Sigmoid colon (tissue), 7 donors: ENCODE measurements around the gene RPIA. TPM values are rescaled to one million over a fixed set of nuclear protein-coding genes. Genes with fewer than 3 reads are reported as not detected.
"Not testable (repeated sequence)": the region's sequence is repeated elsewhere in the genome, so short reads cannot be mapped to it uniquely, and the experiment has no call there.

Experiments
- DNase-seq: peaks from one replicate; pipeline ENCODE4 v3.0.0-alpha.2; 2019
- H3K27ac ChIP-seq, 4 donors: fragments of 200-600 bp; sonication (generic); one replicate each; pipeline ENCODE4 v1.5.1; 2016 to 2019; ENCODE audit warnings: mild to moderate bottlenecking in 1 of 4
- H3K27me3 ChIP-seq, 3 donors: fragments of 200-600 bp; sonication (generic); one replicate each; pipeline ENCODE4 v1.5.1; 2019; ENCODE audit warnings: mild to moderate bottlenecking in 1 of 3
- H3K36me3 ChIP-seq, 4 donors: fragments of 200-600 bp; sonication (generic); one replicate each; pipeline ENCODE4 v1.5.1; 2016 to 2019
- H3K4me1 ChIP-seq, 4 donors: fragments of 200-600 bp; sonication (generic); one replicate each; pipeline ENCODE4 v1.5.1; 2017 to 2019
- H3K4me3 ChIP-seq, 4 donors: fragments of 200-600 bp; sonication (generic); one replicate each; pipeline ENCODE4 v1.5.1; 2017 to 2019; ENCODE audit warnings: mild to moderate bottlenecking in 2 of 4, moderate library complexity in 1 of 4
- H3K9me3 ChIP-seq, 4 donors: fragments of 200-600 bp in 3 of 4; sonication (generic) in 3 of 4; one replicate each; pipeline versions ENCODE4 v1.5.1 to v1.6.1; 2013 to 2019
- CTCF ChIP-seq, 4 experiments: fragments of 450-650 bp in 3 of 4; fragments of 200-600 bp in 1 of 4; IDR thresholded peaks; one replicate each; pipeline ENCODE4 v1.5.1; 2016 to 2019; ENCODE audit warnings: antibody characterized with exemption in 4 of 4, mild to moderate bottlenecking in 3 of 4, moderate library complexity in 2 of 4
- EP300 ChIP-seq, 4 donors: sonication (generic); formaldehyde crosslinking; IDR thresholded peaks; one replicate each; pipeline ENCODE4 v1.6.1; 2017; ENCODE audit warnings: antibody characterized with exemption in 4 of 4
- POLR2A ChIP-seq, 2 donors: fragments of 450-650 bp; IDR thresholded peaks; one replicate each; pipeline ENCODE4 v1.6.1; 2016; ENCODE audit warnings: antibody characterized with exemption in 2 of 2, mild to moderate bottlenecking in 2 of 2, moderate library complexity in 2 of 2
- POLR2AphosphoS5 ChIP-seq, 4 donors: sonication (generic); formaldehyde crosslinking; IDR thresholded peaks; one replicate each; pipeline ENCODE4 v1.6.1; 2017; ENCODE audit warnings: antibody characterized with exemption in 4 of 4
- WGBS, 2 donors: extraction: QIAGEN DNeasy Blood & Tissue Kit; methylation state at CpG; one replicate each; pipeline ENCODE4 v1.1.7; 2013; 5-methylcytosine and 5-hydroxymethylcytosine counted together
- intact Hi-C: fragments of 100-400 bp; cut with DNase I; formaldehyde crosslinking; loops from one replicate; pipeline ENCODE4 v1.15.1; 2023
- polyA plus RNA-seq, 3 donors: library from polyadenylated mRNA; stranded (reverse); fragments of 200-250 nt; gene quantifications; one replicate each; pipeline ENCODE4 v1.2.3, GENCODE V29; 2013
- total RNA-seq, 4 donors: library from RNA; depleted of rRNA; stranded (reverse); fragments of >200 nt; gene quantifications; one replicate each; pipeline ENCODE4 v1.1.0, GENCODE V29; 2016
- donor health status: healthy with polysubstance abuse.
- donor health status: Bipolar disorder and iron deficiency.
- donor health status: healthy.

RPIA gene
- total and polyA plus RNA-seq, 7 donors = 1.1 to 38.3 (median 8.2) TPM

- Histone ChIP-seq H3K4me1 (no peaks in the 10 kb centered on the region), H3K27ac (no peak overlapping the region), H3K27me3 (no peaks in the 10 kb centered on the region), H3K9me3 (peaks cover 0 to 4% (median 2%) of the 10 kb centered on the region in 4 donors), H3K4me3 (no peak overlapping the region), H3K36me3 (peaks cover 0 to 60% (median 10%) of the 10 kb centered on the region in 4 donors)
- no peak for DNase-seq
- TF ChIP-seq POLR2A (IDR thresholded peaks at IDR 0.05) (no peak), EP300 (IDR thresholded peaks at IDR 0.05) (no peak), POLR2AphosphoS5 (IDR thresholded peaks at IDR 0.05) (no peak), CTCF (IDR thresholded peaks at IDR 0.05) (no peak)
- intact Hi-C loops = no loop called here
- WGBS, 2 donors = 80 to 90% methylated on average over 4 of the region's 4 CpGs
These were observed 62.5 kb downstream of the RPIA start for GRCh38 chr2:88753833-88754584.

GRCh38 chr2:88754585-88755320 is 63.3 kb downstream of the RPIA start:
- WGBS, 2 donors = 65 to 87% methylated on average over 6 of the region's 6 CpGs
- no peak for TF ChIP-seq POLR2AphosphoS5 (IDR thresholded peaks at IDR 0.05)
- no peak for TF ChIP-seq CTCF (IDR thresholded peaks at IDR 0.05)
- no peak for TF ChIP-seq POLR2A (IDR thresholded peaks at IDR 0.05)
- no peak for TF ChIP-seq EP300 (IDR thresholded peaks at IDR 0.05)
- no peaks in the 10 kb centered on the region for H3K4me1 ChIP-seq
- no peak overlapping the region for H3K27ac ChIP-seq
- intact Hi-C loops = no loop called here
- H3K4me3 ChIP-seq = no peak overlapping the region
- no peak for DNase-seq
- peaks cover 0 to 53% (median 10%) of the 10 kb centered on the region in 4 donors for H3K36me3 ChIP-seq
- H3K27me3 ChIP-seq = no peaks in the 10 kb centered on the region
- H3K9me3 ChIP-seq = peaks cover 0 to 4% (median 3%) of the 10 kb centered on the region in 4 donors

GRCh38 chr2:88755836-88756235 is 64.4 kb downstream of the RPIA start:
- WGBS, 2 donors = 94 to 95% methylated on average over 3 of the region's 3 CpGs
- intact Hi-C loops = no loop called here
- no peak overlapping the region for H3K27ac ChIP-seq
- H3K27me3 ChIP-seq = no peaks in the 10 kb centered on the region
- H3K36me3 ChIP-seq = peaks cover 0 to 42% (median 8%) of the 10 kb centered on the region in 4 donors
- H3K4me3 ChIP-seq = no peak overlapping the region
- H3K9me3 ChIP-seq = peaks cover 0 to 4% (median 3%) of the 10 kb centered on the region in 4 donors
- no peak for TF ChIP-seq CTCF (IDR thresholded peaks at IDR 0.05)
- no peaks in the 10 kb centered on the region for H3K4me1 ChIP-seq
- no peak for DNase-seq

GRCh38 chr2:88757025-88757424 is 65.6 kb downstream of the RPIA start:
- H3K27me3 ChIP-seq = no peaks in the 10 kb centered on the region
- no peak for TF ChIP-seq POLR2A (IDR thresholded peaks at IDR 0.05)
- TF ChIP-seq POLR2AphosphoS5 (IDR thresholded peaks at IDR 0.05) = no peak
- H3K4me3 ChIP-seq = no peak overlapping the region
- no peaks in the 10 kb centered on the region for H3K4me1 ChIP-seq
- no peak overlapping the region for H3K27ac ChIP-seq
- WGBS, 2 donors = 96 to 97% methylated on average over 8 of the region's 8 CpGs
- H3K9me3 ChIP-seq = peaks cover 0 to 4% (median 3%) of the 10 kb centered on the region in 4 donors
- H3K36me3 ChIP-seq = peaks cover 0 to 30% (median 0%) of the 10 kb centered on the region in 4 donors
- no peak for DNase-seq
- intact Hi-C loops = no loop called here

- WGBS, 2 donors = 89 to 96% methylated on average over 2 of the region's 2 CpGs
- H3K27me3 ChIP-seq, H3K4me1 ChIP-seq, H3K4me3 ChIP-seq, H3K9me3 ChIP-seq, DNase-seq, intact Hi-C loops, H3K27ac ChIP-seq: not testable (repeated sequence)
- H3K36me3 ChIP-seq = peaks cover 0 to 17% (median 0%) of the 10 kb centered on the region in 4 donors
These were observed 67.2 kb downstream of the RPIA start for GRCh38 chr2:88758702-88759101.
